Right lobe of liver (tissue), 6 donors: ENCODE data around the gene ALG9. TPM values are rescaled to one million over a fixed set of nuclear protein-coding genes. Genes with fewer than 3 reads are reported as not detected.

Experiments used
- ATAC-seq, 4 donors: fragments of 200-7000 bp; cut with Tn5 transposase; one replicate each; pipeline ENCODE4 v1.9.1; 2020; ENCODE audit warnings: mild to moderate bottlenecking in 4 of 4, moderate library complexity in 4 of 4
- DNase-seq, 3 donors: peaks; one replicate each; pipeline ENCODE4 v3.0.0-alpha.2; 2020
- H3K27ac ChIP-seq, 3 donors: fragments of 200-600 bp; one replicate each; pipeline ENCODE4 v1.8.0; 2022
- H3K27me3 ChIP-seq, 2 donors: fragments of 200-600 bp; one replicate each; pipeline ENCODE4 v1.8.0; 2022
- H3K36me3 ChIP-seq, 4 donors: fragments of 200-600 bp; sonication (generic) in 1 of 4; one replicate each; pipeline versions ENCODE4 v1.5.1 to v1.8.0; 2017 to 2022; ENCODE audit warnings: control low read depth in 1 of 4
- H3K4me1 ChIP-seq, 4 donors: fragments of 200-600 bp; sonication (generic) in 1 of 4; one replicate each; pipeline versions ENCODE4 v1.5.1 to v1.8.0; 2017 to 2022; ENCODE audit warnings: control low read depth in 1 of 4
- H3K4me3 ChIP-seq, 3 donors: fragments of 200-600 bp; one replicate each; pipeline ENCODE4 v1.8.0; 2022
- H3K9me3 ChIP-seq, 4 donors: fragments of 200-600 bp; sonication (generic) in 1 of 4; one replicate each; pipeline versions ENCODE4 v1.5.1 to v1.8.0; 2017 to 2022; ENCODE audit warnings: control low read depth in 1 of 4
- CTCF ChIP-seq, 4 donors: fragments of 200-600 bp in 3 of 4; fragments of 450-650 bp in 1 of 4; IDR thresholded peaks; one replicate each; pipeline versions ENCODE4 v1.5.1 to v1.8.0; 2016 to 2022; ENCODE audit warnings: antibody characterized with exemption in 4 of 4, mild to moderate bottlenecking in 2 of 4
- POLR2A ChIP-seq: fragments of 450-650 bp; IDR thresholded peaks from one replicate; pipeline ENCODE4 v1.6.1; 2017; ENCODE audit warnings: antibody characterized with exemption, mild to moderate bottlenecking
- WGBS: methylation state at CpG from one replicate; pipeline ENCODE4 v1.1.6; 2018; ENCODE audit warnings: low coverage, low lambda C conversion rate; ENCODE audit not compliant: insufficient coverage; ENCODE audit errors: missing lambda C conversion rate; 5-methylcytosine and 5-hydroxymethylcytosine counted together
- intact Hi-C, 2 donors: fragments of 100-400 bp; cut with DNase I; formaldehyde crosslinking; loops; one replicate each; pipeline versions ENCODE4 v1.11.2 to v1.14.1; 2022
- total RNA-seq, 6 experiments: library from RNA; depleted of rRNA in 2 of 6; stranded (reverse); fragments of >200 nt in 2 of 6; fragmentation: NEBNext Ultra II Directional in 3 of 6; extraction: Animal tissue kit (Norgen Biotek cat#: 25700) in 3 of 6; gene quantifications; one replicate each; pipeline versions ENCODE4 v1.1.0 to v1.2.4, GENCODE V29; 2016 to 2023
- donor health status: DM: no; HTN: yes; CAD: no.
- donor health status: DM: no; HTN: no; CAD: no.
- donor health status: DM: no; HTN: no; CAD: no.
- donor health status: DM: no; HTN: yes; CAD: no.
- donor health status: DM: no; HTN: yes; CAD: no.

Gene ALG9
- total RNA-seq, 6 experiments from 2014 or later = 15.0 to 20.8 (median 18.2) TPM

GRCh38 chr11:111845276-111846028 is 25.9 kb downstream of the ALG9 start:
- ATAC-seq = peak in 2 of 4 donors; percentile 19 to 44
- peaks cover 0 to 24% (median 0%) of the 10 kb centered on the region in 4 donors for H3K36me3 ChIP-seq
- peaks cover 0 to 15% (median 5%) of the 10 kb centered on the region in 4 donors for H3K4me1 ChIP-seq
- no peaks in the 10 kb centered on the region for H3K9me3 ChIP-seq
- TF ChIP-seq CTCF (IDR thresholded peaks at IDR 0.05) (no peak), POLR2A (no peak)
- 60% methylated on average over 7 of the region's 7 CpGs for WGBS
- H3K4me3 ChIP-seq = no peak overlapping the region
- H3K27me3 ChIP-seq = no peaks in the 10 kb centered on the region
- no peak overlapping the region for H3K27ac ChIP-seq
- intact Hi-C loops = loop anchor here in 1 of 2 donors (10.0 kb wide), 1 partner anchor 261 kb away; no protein-coding TSS in a partner anchor
- DNase-seq = no peak

GRCh38 chr11:111843661-111844060 is 27.7 kb downstream of the ALG9 start:
- ATAC-seq (no peak), DNase-seq (no peak)
- TF ChIP-seq CTCF (IDR thresholded peaks at IDR 0.05) (no peak), POLR2A (no peak)
- peaks cover 0 to 22% (median 0%) of the 10 kb centered on the region in 4 donors for H3K36me3 ChIP-seq
- H3K4me3 ChIP-seq = no peak overlapping the region
- WGBS = 88% methylated on average over 5 of the region's 5 CpGs
- no peak overlapping the region for H3K27ac ChIP-seq
- no peaks in the 10 kb centered on the region for H3K9me3 ChIP-seq
- peaks cover 0 to 21% (median 6%) of the 10 kb centered on the region in 4 donors for H3K4me1 ChIP-seq
- no peaks in the 10 kb centered on the region for H3K27me3 ChIP-seq
- intact Hi-C loops = loop anchor here in 1 of 2 donors (10.0 kb wide), 1 partner anchor 259 kb away; no protein-coding TSS in a partner anchor

- H3K4me3 ChIP-seq = no peak overlapping the region
- peak; percentile 90 to 97 (median 95) for TF ChIP-seq CTCF (IDR thresholded peaks at IDR 0.05)
- TF ChIP-seq POLR2A = no peak
- H3K36me3 ChIP-seq = peaks cover 0 to 7% (median 0%) of the 10 kb centered on the region in 4 donors
- intact Hi-C loops = loop anchor here in 1 of 2 donors (10.0 kb wide), 1 partner anchor 257 kb away; no protein-coding TSS in a partner anchor
- no peaks in the 10 kb centered on the region for H3K27me3 ChIP-seq
- ATAC-seq (peak; percentile 86 to 92 (median 89)), DNase-seq (peak; percentile 81 to 92 (median 87))
- H3K9me3 ChIP-seq = no peaks in the 10 kb centered on the region
- WGBS = 13% methylated on average over 10 of the region's 10 CpGs
- peaks cover 0 to 25% (median 9%) of the 10 kb centered on the region in 4 donors for H3K4me1 ChIP-seq
- peak overlapping the region; percentile 59 to 89 (median 73) for H3K27ac ChIP-seq
Observed at GRCh38 chr11:111841370-111842053, 29.9 kb downstream of the ALG9 start.

- Histone ChIP-seq H3K36me3 (peaks cover 0 to 7% (median 0%) of the 10 kb centered on the region in 4 donors), H3K27ac (peak overlapping the region; percentile 59 to 89 (median 73)), H3K4me3 (no peak overlapping the region), H3K27me3 (no peaks in the 10 kb centered on the region), H3K9me3 (no peaks in the 10 kb centered on the region), H3K4me1 (peaks cover 0 to 38% (median 14%) of the 10 kb centered on the region in 4 donors)
- DNase-seq = peak in 1 of 3 donors; percentile 83
- WGBS = 29% methylated on average over 1 of the region's 1 CpG
- intact Hi-C loops = loop anchor here in 1 of 2 donors (10.0 kb wide), 1 partner anchor 255 kb away; no protein-coding TSS in a partner anchor
- TF ChIP-seq CTCF (IDR thresholded peaks at IDR 0.05) = no peak
- TF ChIP-seq POLR2A = no peak
- peak; percentile 82 to 91 (median 87) for ATAC-seq
Observed at GRCh38 chr11:111840143-111840542, 31.2 kb downstream of the ALG9 start.
